Measurements from ENCODE around the gene FSD1L.

GRCh38 chr9:105455836-105456475 lies 8.1 kb downstream of the FSD1L start:
- TF ChIP-seq POLR2A (IDR thresholded peaks at IDR 0.05): no peak
- TF ChIP-seq, protein P1, sequence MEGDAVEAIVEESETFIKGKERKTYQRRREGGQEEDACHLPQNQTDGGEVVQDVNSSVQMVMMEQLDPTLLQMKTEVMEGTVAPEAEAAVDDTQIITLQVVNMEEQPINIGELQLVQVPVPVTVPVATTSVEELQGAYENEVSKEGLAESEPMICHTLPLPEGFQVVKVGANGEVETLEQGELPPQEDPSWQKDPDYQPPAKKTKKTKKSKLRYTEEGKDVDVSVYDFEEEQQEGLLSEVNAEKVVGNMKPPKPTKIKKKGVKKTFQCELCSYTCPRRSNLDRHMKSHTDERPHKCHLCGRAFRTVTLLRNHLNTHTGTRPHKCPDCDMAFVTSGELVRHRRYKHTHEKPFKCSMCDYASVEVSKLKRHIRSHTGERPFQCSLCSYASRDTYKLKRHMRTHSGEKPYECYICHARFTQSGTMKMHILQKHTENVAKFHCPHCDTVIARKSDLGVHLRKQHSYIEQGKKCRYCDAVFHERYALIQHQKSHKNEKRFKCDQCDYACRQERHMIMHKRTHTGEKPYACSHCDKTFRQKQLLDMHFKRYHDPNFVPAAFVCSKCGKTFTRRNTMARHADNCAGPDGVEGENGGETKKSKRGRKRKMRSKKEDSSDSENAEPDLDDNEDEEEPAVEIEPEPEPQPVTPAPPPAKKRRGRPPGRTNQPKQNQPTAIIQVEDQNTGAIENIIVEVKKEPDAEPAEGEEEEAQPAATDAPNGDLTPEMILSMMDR (IDR thresholded peaks at IDR 0.05): no peak
